Upper lobe of left lung (tissue), 6 donors: ENCODE data around the gene ARHGAP23. TPM values are rescaled to one million over a fixed set of nuclear protein-coding genes. Genes with fewer than 3 reads are reported as not detected.
A peak's percentile ranks its signal among the peaks of the same experiment; 100 is the strongest.

ENCODE experiments used
- ATAC-seq, 2 donors: fragments of 200-7000 bp; cut with Tn5 transposase; one replicate each; pipeline ENCODE4 v1.9.1; 2022; ENCODE audit warnings: mild to moderate bottlenecking in 2 of 2, moderate library complexity in 2 of 2; ENCODE audit not compliant: low FRiP score in 2 of 2
- DNase-seq, 2 donors: peaks; one replicate each; pipeline ENCODE4 v3.0.0-alpha.2; 2019 to 2020
- H3K27ac ChIP-seq, 4 donors: fragments of 200-600 bp; sonication (generic); one replicate each; pipeline ENCODE4 v1.5.1; 2016 to 2019
- H3K27me3 ChIP-seq, 4 donors: fragments of 200-600 bp; sonication (generic); one replicate each; pipeline ENCODE4 v1.5.1; 2017 to 2019
- H3K36me3 ChIP-seq, 4 donors: fragments of 200-600 bp; sonication (generic); one replicate each; pipeline ENCODE4 v1.5.1; 2016 to 2019
- H3K4me1 ChIP-seq, 4 donors: fragments of 200-600 bp; sonication (generic); one replicate each; pipeline ENCODE4 v1.5.1; 2018 to 2019
- H3K4me3 ChIP-seq, 4 donors: fragments of 200-600 bp; sonication (generic); one replicate each; pipeline ENCODE4 v1.5.1; 2017 to 2019; ENCODE audit warnings: mild to moderate bottlenecking in 2 of 4, moderate library complexity in 1 of 4
- H3K9me3 ChIP-seq, 4 donors: fragments of 200-600 bp; sonication (generic); one replicate each; pipeline ENCODE4 v1.5.1; 2018 to 2019
- CTCF ChIP-seq, 6 experiments: fragments of 450-650 bp in 4 of 6; fragments of 200-600 bp in 2 of 6; sonication (generic) in 2 of 6; IDR thresholded peaks; one replicate each; pipeline ENCODE4 v1.5.1; 2016 to 2019; ENCODE audit warnings: antibody characterized with exemption in 6 of 6
- EP300 ChIP-seq, 4 donors: sonication (generic); formaldehyde crosslinking; IDR thresholded peaks; one replicate each; pipeline ENCODE4 v1.5.1; 2017; ENCODE audit warnings: antibody characterized with exemption in 4 of 4, control low read depth in 2 of 4
- POLR2A ChIP-seq, 4 donors: fragments of 450-650 bp; IDR thresholded peaks; one replicate each; pipeline ENCODE4 v1.5.1; 2016 to 2017; ENCODE audit warnings: antibody characterized with exemption in 4 of 4, mild to moderate bottlenecking in 2 of 4
- POLR2AphosphoS5 ChIP-seq, 2 donors: sonication (generic); formaldehyde crosslinking; IDR thresholded peaks; one replicate each; pipeline ENCODE4 v1.5.1; 2017; ENCODE audit warnings: antibody characterized with exemption in 2 of 2
- WGBS, 2 donors: methylation state at CpG; one replicate each; pipeline ENCODE4 v1.1.5; 2017 to 2018; 5-methylcytosine and 5-hydroxymethylcytosine counted together
- total RNA-seq, 6 donors: library from RNA; depleted of rRNA in 4 of 6; stranded (reverse); fragments of >200 nt in 4 of 6; gene quantifications; one replicate each; pipeline versions ENCODE4 v1.1.0 to v1.2.1, GENCODE V29; 2016 to 2021
- donor health status: DM: no; HTN: no; CAD: no; lungs with moderate emphysema.
- donor health status: DM: no; HTN: yes; CAD: no; lungs with severe emphysema.

The ARHGAP23 gene
- total RNA-seq, 6 donors from 2014 or later: 30.4 to 104 (median 70.1) TPM

- ATAC-seq (no peak), DNase-seq (no peak)
- WGBS, 2 donors: 90 to 100% methylated on average over 1 to 7 of the region's 7 CpGs
- H3K4me1 ChIP-seq: no peaks in the 10 kb centered on the region
- H3K4me3 ChIP-seq: no peak overlapping the region
- no peaks in the 10 kb centered on the region for H3K27me3 ChIP-seq
- H3K9me3 ChIP-seq: no peaks in the 10 kb centered on the region
- H3K36me3 ChIP-seq: no peaks in the 10 kb centered on the region
- TF ChIP-seq CTCF (IDR thresholded peaks at IDR 0.05): no peak
- no peak for TF ChIP-seq POLR2AphosphoS5 (IDR thresholded peaks at IDR 0.05)
- no peak for TF ChIP-seq POLR2A (IDR thresholded peaks at IDR 0.05)
- no peak for TF ChIP-seq EP300 (IDR thresholded peaks at IDR 0.05)
- no peak overlapping the region for H3K27ac ChIP-seq
Observed at GRCh38 chr17:38544839-38545209, 116.6 kb downstream of the ARHGAP23 start.

- Histone ChIP-seq H3K27me3 (no peaks in the 10 kb centered on the region), H3K4me3 (no peak overlapping the region), H3K36me3 (no peaks in the 10 kb centered on the region), H3K4me1 (no peaks in the 10 kb centered on the region), H3K9me3 (no peaks in the 10 kb centered on the region), H3K27ac (no peak overlapping the region)
- ATAC-seq: no peak
- WGBS, 2 donors: 88 to 92% methylated on average over 9 to 11 of the region's 12 CpGs
- TF ChIP-seq EP300 (IDR thresholded peaks at IDR 0.05) (no peak), POLR2AphosphoS5 (IDR thresholded peaks at IDR 0.05) (no peak), CTCF (IDR thresholded peaks at IDR 0.05) (no peak), POLR2A (IDR thresholded peaks at IDR 0.05) (no peak)
- no peak for DNase-seq
Observed at GRCh38 chr17:38545531-38546225, 117.4 kb downstream of the ARHGAP23 start.

GRCh38 chr17:38546396-38546795, 118.1 kb downstream of the ARHGAP23 start:
- TF ChIP-seq EP300 (IDR thresholded peaks at IDR 0.05) (no peak), POLR2AphosphoS5 (IDR thresholded peaks at IDR 0.05) (no peak), POLR2A (IDR thresholded peaks at IDR 0.05) (no peak), CTCF (IDR thresholded peaks at IDR 0.05) (no peak)
- ATAC-seq (peak in 1 of 2 donors; percentile 1), DNase-seq (no peak)
- Histone ChIP-seq H3K9me3 (no peaks in the 10 kb centered on the region), H3K36me3 (no peaks in the 10 kb centered on the region), H3K27ac (no peak overlapping the region), H3K27me3 (no peaks in the 10 kb centered on the region), H3K4me3 (no peak overlapping the region), H3K4me1 (no peaks in the 10 kb centered on the region)
- 78% methylated on average over 11 of the region's 11 CpGs; no CpG with 5 or more reads in 1 of the 2 donors for WGBS, 2 donors

- H3K4me3 ChIP-seq: no peak overlapping the region
- no peak for ATAC-seq
Observed at GRCh38 chr17:38547444-38547843, 119.2 kb downstream of the ARHGAP23 start.

More at GRCh38 chr17:38547444-38547843, 119.2 kb downstream of the ARHGAP23 start:
- TF ChIP-seq CTCF (IDR thresholded peaks at IDR 0.05): no peak
- Histone ChIP-seq H3K36me3 (no peaks in the 10 kb centered on the region), H3K9me3 (no peaks in the 10 kb centered on the region), H3K27ac (no peak overlapping the region), H3K27me3 (no peaks in the 10 kb centered on the region), H3K4me1 (no peaks in the 10 kb centered on the region)
- no peak for DNase-seq
- WGBS, 2 donors: 59 to 78% methylated on average over 6 to 9 of the region's 12 CpGs
